ENCODE data around the gene AGAP9. TPM values are rescaled to one million over a fixed set of nuclear protein-coding genes. Genes with fewer than 3 reads are reported as not detected.
"Not testable (repeated sequence)": the region's sequence is repeated elsewhere in the genome, so short reads cannot be mapped to it uniquely, and the experiment has no call there.

AGAP9 gene
- total RNA-seq = 1 to 10 TPM; 3.2 to 6.5 (median 3.7) TPM

DNA sequence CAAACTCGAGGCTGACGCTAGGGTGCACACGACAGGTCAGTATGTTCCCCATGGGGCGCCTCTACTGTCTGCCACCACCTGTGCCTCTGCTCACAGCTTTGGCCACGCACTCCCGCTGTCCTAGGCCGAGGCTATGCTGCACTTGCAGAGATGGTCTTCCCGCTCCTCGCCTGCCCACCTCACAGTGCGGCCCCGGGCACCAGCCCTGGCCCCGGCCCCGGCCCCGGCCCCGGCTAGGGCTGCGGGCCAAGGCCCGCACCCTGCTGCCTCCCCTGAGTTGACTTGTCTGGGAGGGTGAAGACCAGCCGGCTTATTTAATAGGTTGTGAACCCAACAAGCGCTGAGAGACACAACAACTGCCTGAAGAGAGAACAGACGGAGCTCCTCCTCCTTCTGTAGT, at the start of gene AGAP9:
AGAP9 (minus strand) TSS at position 164 of the 400 bp plus-strand sequence; CDS start at position 52, 112 bp downstream.
- H3K4me1 Mint-ChIP-seq (ENCODE audit: low read depth); H3K36me3 Mint-ChIP-seq (ENCODE audit: insufficient read depth); ATAC-seq; H3K4me3 Mint-ChIP-seq; H3K27me3 Mint-ChIP-seq (ENCODE audit: low read depth); DNase-seq; H3K9me3 Mint-ChIP-seq: not testable (repeated sequence)

- not testable (repeated sequence) for H3K4me1 Mint-ChIP-seq (ENCODE audit: low read depth); ATAC-seq; DNase-seq; H3K9me3 Mint-ChIP-seq; H3K36me3 Mint-ChIP-seq (ENCODE audit: insufficient read depth); H3K4me3 Mint-ChIP-seq; H3K27me3 Mint-ChIP-seq (ENCODE audit: low read depth)
Observed at GRCh38 chr10:47571138-47571912, 47.9 kb upstream of the AGAP9 start.

- H3K36me3 Mint-ChIP-seq (ENCODE audit: insufficient read depth); DNase-seq; H3K4me3 Mint-ChIP-seq; H3K27me3 Mint-ChIP-seq (ENCODE audit: low read depth); H3K9me3 Mint-ChIP-seq; H3K4me1 Mint-ChIP-seq (ENCODE audit: low read depth): not testable (repeated sequence)
- ATAC-seq = peak in 1 of 2 donors; percentile 14
Observed at GRCh38 chr10:47566757-47567156, 43.3 kb upstream of the AGAP9 start.

GRCh38 chr10:47566108-47566699, 42.8 kb upstream of the AGAP9 start:
- not testable (repeated sequence) for H3K9me3 Mint-ChIP-seq; DNase-seq; H3K4me3 Mint-ChIP-seq; H3K36me3 Mint-ChIP-seq (ENCODE audit: insufficient read depth); H3K27me3 Mint-ChIP-seq (ENCODE audit: low read depth); H3K4me1 Mint-ChIP-seq (ENCODE audit: low read depth)
- ATAC-seq = peak; percentile 32 to 34

DNA sequence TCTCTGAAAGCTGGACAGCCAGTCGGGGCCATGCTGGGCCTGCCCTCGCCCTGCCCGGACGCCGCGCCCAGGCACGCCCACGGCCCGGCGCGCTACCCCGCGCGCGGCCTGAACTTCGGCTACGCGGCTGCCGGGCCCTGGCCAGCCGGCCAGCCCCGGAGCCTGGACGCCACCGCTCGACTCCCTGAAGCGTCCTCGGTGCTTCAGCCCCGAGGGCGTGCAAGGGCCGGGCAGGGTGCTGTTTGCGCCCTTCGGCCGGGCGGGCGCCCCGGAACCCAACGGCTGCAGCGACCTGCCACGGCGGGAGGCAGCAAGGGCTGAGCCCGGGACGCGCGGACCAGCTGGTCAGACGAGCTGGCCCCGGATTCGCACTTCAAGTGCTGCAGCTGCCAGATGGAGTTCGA, 42.1 kb upstream of the AGAP9 start:
- ATAC-seq; H3K36me3 Mint-ChIP-seq (ENCODE audit: insufficient read depth); H3K9me3 Mint-ChIP-seq; H3K27me3 Mint-ChIP-seq (ENCODE audit: low read depth); H3K4me1 Mint-ChIP-seq (ENCODE audit: low read depth); DNase-seq; H3K4me3 Mint-ChIP-seq: not testable (repeated sequence)

- H3K27me3 Mint-ChIP-seq (ENCODE audit: low read depth); ATAC-seq; H3K9me3 Mint-ChIP-seq; H3K4me3 Mint-ChIP-seq; H3K36me3 Mint-ChIP-seq (ENCODE audit: insufficient read depth); H3K4me1 Mint-ChIP-seq (ENCODE audit: low read depth); DNase-seq: not testable (repeated sequence)
Observed at GRCh38 chr10:47564953-47565352, 41.5 kb upstream of the AGAP9 start.

GRCh38 chr10:47564318-47564717, 40.9 kb upstream of the AGAP9 start:
- H3K36me3 Mint-ChIP-seq (ENCODE audit: insufficient read depth); H3K4me3 Mint-ChIP-seq; H3K4me1 Mint-ChIP-seq (ENCODE audit: low read depth); ATAC-seq; DNase-seq; H3K27me3 Mint-ChIP-seq (ENCODE audit: low read depth); H3K9me3 Mint-ChIP-seq: not testable (repeated sequence)

- DNase-seq; H3K4me1 Mint-ChIP-seq (ENCODE audit: low read depth); ATAC-seq; H3K27me3 Mint-ChIP-seq (ENCODE audit: low read depth); H3K36me3 Mint-ChIP-seq (ENCODE audit: insufficient read depth); H3K9me3 Mint-ChIP-seq; H3K4me3 Mint-ChIP-seq: not testable (repeated sequence)
Observed at GRCh38 chr10:47560452-47560851, 37.0 kb upstream of the AGAP9 start.

GRCh38 chr10:47559718-47560308, 36.4 kb upstream of the AGAP9 start:
- not testable (repeated sequence) for H3K9me3 Mint-ChIP-seq; H3K36me3 Mint-ChIP-seq (ENCODE audit: insufficient read depth); H3K27me3 Mint-ChIP-seq (ENCODE audit: low read depth); DNase-seq; ATAC-seq; H3K4me1 Mint-ChIP-seq (ENCODE audit: low read depth); H3K4me3 Mint-ChIP-seq

DNA sequence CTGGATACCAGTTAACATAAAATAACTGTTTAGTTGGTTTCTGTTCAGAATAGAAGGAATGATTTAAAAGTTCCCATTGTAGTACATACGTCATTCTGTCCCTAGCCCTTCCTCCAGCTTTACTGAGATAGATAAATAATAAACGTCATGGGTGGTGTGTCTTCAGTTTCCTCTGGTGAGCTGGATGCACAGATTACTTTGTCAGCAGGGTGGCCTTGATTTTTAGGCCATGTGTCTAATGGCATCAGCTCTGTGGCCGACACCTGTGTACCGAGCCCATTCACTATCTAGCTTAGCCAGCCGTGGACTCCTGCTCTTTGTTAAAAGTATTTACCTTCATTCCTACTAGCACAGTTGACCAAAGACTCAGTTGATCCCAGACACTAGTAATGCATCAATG, 34.7 kb upstream of the AGAP9 start:
- H3K9me3 Mint-ChIP-seq; H3K36me3 Mint-ChIP-seq (ENCODE audit: insufficient read depth); H3K4me1 Mint-ChIP-seq (ENCODE audit: low read depth); H3K4me3 Mint-ChIP-seq; H3K27me3 Mint-ChIP-seq (ENCODE audit: low read depth); ATAC-seq; DNase-seq: not testable (repeated sequence)

DNA sequence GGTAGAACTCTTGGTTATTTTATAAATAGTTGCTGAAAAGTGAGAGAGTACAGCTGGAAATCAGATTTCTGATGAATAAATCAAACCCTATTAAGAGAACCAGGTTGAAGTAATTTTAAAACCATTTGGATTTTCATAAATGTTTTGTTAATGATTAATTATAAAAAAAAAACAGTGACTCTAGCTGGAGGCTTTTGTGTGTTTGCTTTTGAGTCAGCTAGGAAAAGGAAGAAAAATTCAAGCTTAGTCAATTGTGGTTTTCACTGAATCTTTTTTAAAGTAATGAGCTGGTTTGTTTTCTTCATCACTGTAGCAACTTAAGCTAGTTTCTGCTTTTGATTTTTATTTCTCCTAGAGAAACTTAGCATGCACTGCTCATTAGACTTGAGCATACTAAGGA, 34.2 kb upstream of the AGAP9 start:
- not testable (repeated sequence) for H3K4me3 Mint-ChIP-seq; H3K36me3 Mint-ChIP-seq (ENCODE audit: insufficient read depth); DNase-seq; H3K4me1 Mint-ChIP-seq (ENCODE audit: low read depth); ATAC-seq; H3K27me3 Mint-ChIP-seq (ENCODE audit: low read depth); H3K9me3 Mint-ChIP-seq

DNA sequence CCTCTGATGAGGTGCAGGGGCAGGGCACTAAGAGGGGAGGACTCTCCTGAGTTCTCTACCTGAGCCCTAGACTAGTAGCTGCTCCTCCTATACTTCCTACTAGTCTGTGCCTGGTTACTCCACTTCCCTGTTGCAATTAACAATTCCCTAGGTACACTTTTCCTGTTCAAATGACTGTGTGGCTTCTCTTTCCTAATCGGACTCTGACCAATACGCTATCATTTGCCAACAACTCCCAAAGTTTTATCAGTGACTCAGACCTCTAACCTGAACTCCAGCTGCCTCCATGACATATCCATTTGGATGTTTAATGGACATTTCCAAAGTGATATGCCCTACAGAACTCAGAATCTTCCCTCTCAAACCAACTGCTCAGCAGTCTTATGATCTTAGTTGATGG, 31.9 kb upstream of the AGAP9 start:
- H3K36me3 Mint-ChIP-seq (ENCODE audit: insufficient read depth); H3K27me3 Mint-ChIP-seq (ENCODE audit: low read depth); H3K4me3 Mint-ChIP-seq; DNase-seq; H3K4me1 Mint-ChIP-seq (ENCODE audit: low read depth); ATAC-seq; H3K9me3 Mint-ChIP-seq: not testable (repeated sequence)

GRCh38 chr10:47554552-47554951, 31.1 kb upstream of the AGAP9 start:
- not testable (repeated sequence) for H3K36me3 Mint-ChIP-seq (ENCODE audit: insufficient read depth); H3K27me3 Mint-ChIP-seq (ENCODE audit: low read depth); ATAC-seq; H3K9me3 Mint-ChIP-seq; H3K4me1 Mint-ChIP-seq (ENCODE audit: low read depth); DNase-seq
- H3K4me3 Mint-ChIP-seq = peak overlapping the region; percentile 21

DNA sequence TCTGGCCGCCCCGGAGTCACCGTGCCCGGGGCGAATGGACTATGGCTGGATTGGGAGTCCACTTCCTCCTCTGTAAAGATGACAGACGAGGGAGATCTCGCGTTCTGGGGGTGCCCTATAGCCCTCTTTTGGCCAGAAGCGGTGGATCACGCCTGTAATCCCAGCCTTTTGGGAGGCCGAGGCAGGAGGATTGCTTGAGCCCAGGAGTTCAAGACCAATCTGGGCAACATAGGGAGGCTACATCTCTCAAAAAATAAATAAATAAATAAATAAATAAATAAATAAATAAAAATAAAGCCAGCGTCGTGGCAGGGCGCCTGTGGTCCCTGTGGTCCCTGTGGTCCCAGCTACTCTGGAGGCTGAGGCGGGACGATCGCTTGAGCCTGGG, 30.4 kb upstream of the AGAP9 start:
- ATAC-seq; H3K27me3 Mint-ChIP-seq (ENCODE audit: low read depth); H3K9me3 Mint-ChIP-seq; H3K36me3 Mint-ChIP-seq (ENCODE audit: insufficient read depth); DNase-seq; H3K4me1 Mint-ChIP-seq (ENCODE audit: low read depth): not testable (repeated sequence)
- peak overlapping the region; percentile 96 for H3K4me3 Mint-ChIP-seq

All from activated T-cell treated with anti-CD3 and anti-CD28 coated beads, Interleukin-2, amount 50 U/mL, for 4 hours (primary cell).